A549 (cell line): ENCODE measurements around the gene OTOG. TPM values are rescaled to one million over a fixed set of nuclear protein-coding genes. Genes with fewer than 3 reads are reported as not detected.

ENCODE experiments used
- ATAC-seq, 2 experiments: fragments of 200-7000 bp in 1 of 2; fragments of >200 bp in 1 of 2; cut with Nextera tagmentation in 1 of 2; cut with Tn5 transposase in 1 of 2; 3 replicates each; pipeline versions ENCODE4 v1.8.0 to v1.9.1; 2018 to 2020; ENCODE audit warnings: mild to moderate bottlenecking in 1 of 2, moderate library complexity in 1 of 2
- CTCF ChIA-PET: fragments of 300-600 bp; sonication (Branson Sonifier 250); formaldehyde crosslinking; extraction: SDS; loops from one replicate; lab custom pipeline; 2021; ENCODE audit warnings: antibody characterized with exemption, inconsistent platforms; lab: Yijun Ruan, JAX
- POLR2A ChIA-PET: fragments of 350-600 bp; formaldehyde crosslinking; extraction: SDS; loops from one replicate; lab custom pipeline; 2021; ENCODE audit warnings: antibody characterized with exemption, inconsistent platforms; lab: Yijun Ruan, JAX
- DNase-seq, 2 experiments: peaks; one replicate each; pipeline versions ENCODE4 v3.0.0 to v3.0.0-alpha.2; 2011 to 2016; ENCODE audit warnings: low read depth in 1 of 2, low spot score in 1 of 2
- FAIRE-seq: peaks from 2 replicates; lab custom pipeline; 2011; peaks lifted over from hg19 to GRCh38; lab: Jason Lieb, UNC
- H3K27ac ChIP-seq, 2 experiments: fragments of >200 bp; sonication (Bioruptor Twin); formaldehyde crosslinking; 3 replicates each; pipeline ENCODE4 v1.5.1; 2016 to 2017
- H3K4me1 ChIP-seq: fragments of >200 bp; sonication (Bioruptor Twin); formaldehyde crosslinking; 3 replicates; pipeline ENCODE4 v1.6.1; 2016
- H3K4me2 ChIP-seq: fragments of >200 bp; sonication (Bioruptor Twin); formaldehyde crosslinking; 3 replicates; pipeline ENCODE4 v1.6.1; 2016
- H3K4me3 ChIP-seq: fragments of >200 bp; sonication (Bioruptor Twin); formaldehyde crosslinking; 3 replicates; pipeline ENCODE4 v1.5.1; 2016
- H3K9me3 ChIP-seq: fragments of >200 bp; sonication (Bioruptor Twin); formaldehyde crosslinking; 3 replicates; pipeline ENCODE4 v1.6.1; 2016
- CBX2 ChIP-seq: fragments of 200-600 bp; sonication (generic); IDR thresholded peaks from 2 replicates; pipeline ENCODE4 v1.6.1; 2016; ENCODE audit warnings: low read depth, mild to moderate bottlenecking, borderline replicate concordance
- EHMT2 ChIP-seq: fragments of 200-600 bp; sonication (generic); IDR thresholded peaks from 2 replicates; pipeline ENCODE4 v1.6.1; 2016; ENCODE audit warnings: antibody characterized with exemption, low read depth, mild to moderate bottlenecking, moderate library complexity
- EP300 ChIP-seq, 2 experiments: fragments of >200 bp; sonication (Bioruptor Twin); formaldehyde crosslinking; IDR thresholded peaks; 2 replicates in 1 of 2; 3 replicates in 1 of 2; pipeline ENCODE4 v1.6.1; 2016 to 2017
- FOXS1 ChIP-seq: fragments of 250-450 bp; sonication (Bioruptor Pico); IDR thresholded peaks from 2 replicates; pipeline ENCODE4 v1.5.0; 2020; ENCODE audit warnings: mild to moderate bottlenecking, moderate library complexity
- GATA3 ChIP-seq: IDR thresholded peaks from 2 replicates; pipeline ENCODE4 v1.6.1; 2012; ENCODE audit warnings: borderline replicate concordance
- HOXA7 ChIP-seq: fragments of 250-450 bp; sonication (Bioruptor Pico); IDR thresholded peaks from 2 replicates; pipeline ENCODE4 v1.5.0; 2020; ENCODE audit warnings: mild to moderate bottlenecking, moderate library complexity
- HOXB5 ChIP-seq: fragments of 250-450 bp; sonication (Bioruptor Pico); IDR thresholded peaks from 2 replicates; pipeline ENCODE4 v1.5.0; 2020; ENCODE audit warnings: mild to moderate bottlenecking, moderate library complexity
- JUN ChIP-seq, 2 experiments: fragments of >200 bp; sonication (Bioruptor Twin); formaldehyde crosslinking; IDR thresholded peaks; 2 replicates in 1 of 2; 3 replicates in 1 of 2; pipeline ENCODE4 v1.6.1; 2016 to 2017
- KDM1A ChIP-seq: fragments of 200-600 bp; sonication (generic); IDR thresholded peaks from 2 replicates; pipeline ENCODE4 v1.6.1; 2016; ENCODE audit warnings: low read depth, mild to moderate bottlenecking
- KDM5A ChIP-seq: fragments of 200-600 bp; sonication (generic); IDR thresholded peaks from 2 replicates; pipeline ENCODE4 v1.6.1; 2016; ENCODE audit warnings: antibody characterized with exemption, mild to moderate bottlenecking
- MAFK ChIP-seq: fragments of 450-650 bp; IDR thresholded peaks from 2 replicates; pipeline ENCODE4 v1.6.1; 2014; ENCODE audit not compliant: partially characterized antibody
- MAZ ChIP-seq: fragments of 150-350 bp; IDR thresholded peaks from 2 replicates; pipeline ENCODE4 v1.6.1; 2014; ENCODE audit warnings: antibody characterized with exemption, low read depth, low read length, borderline replicate concordance
- MYC ChIP-seq: IDR thresholded peaks from 2 replicates; pipeline ENCODE4 v1.6.1; 2012; ENCODE audit warnings: mild to moderate bottlenecking, inconsistent platforms, low read length, improper control_type of control experiment, borderline replicate concordance
- NPAS2 ChIP-seq: fragments of 250-450 bp; sonication (Bioruptor Pico); IDR thresholded peaks from 2 replicates; pipeline ENCODE4 v1.8.0; 2022; ENCODE audit warnings: mild to moderate bottlenecking, moderate library complexity, borderline replicate concordance
- NR3C1 ChIP-seq: fragments of >200 bp; sonication (Bioruptor Twin); formaldehyde crosslinking; IDR thresholded peaks from 3 replicates; pipeline ENCODE4 v1.6.1; 2017
- PHF8 ChIP-seq: fragments of 200-600 bp; sonication (generic); IDR thresholded peaks from 2 replicates; pipeline ENCODE4 v1.6.1; 2016; ENCODE audit warnings: low read depth, mild to moderate bottlenecking, antibody characterized with exemption, moderate library complexity, borderline replicate concordance
- POLR2A ChIP-seq: IDR thresholded peaks from 2 replicates; pipeline ENCODE4 v1.6.1; 2012; ENCODE audit warnings: mild to moderate bottlenecking, low read length
- RAD21 ChIP-seq, 2 experiments: fragments of >200 bp in 1 of 2; sonication (Bioruptor Twin) in 1 of 2; formaldehyde crosslinking in 1 of 2; IDR thresholded peaks in 1 of 2; conservative IDR thresholded peaks in 1 of 2; 2 replicates in 1 of 2; 3 replicates in 1 of 2; pipeline ENCODE4 v1.6.1; 2012 to 2018; ENCODE audit warnings: inconsistent platforms in 1 of 2
- RARB ChIP-seq: fragments of 250-450 bp; sonication (Bioruptor Pico); IDR thresholded peaks from 2 replicates; pipeline ENCODE4 v1.8.0; 2021; ENCODE audit warnings: mild to moderate bottlenecking, moderate library complexity
- RCOR1 ChIP-seq: fragments of 150-350 bp; IDR thresholded peaks from 2 replicates; pipeline ENCODE4 v1.6.1; 2014; ENCODE audit warnings: antibody characterized with exemption, low read length, low read depth
- TFCP2L1 ChIP-seq: fragments of 250-450 bp; sonication (Bioruptor Pico); IDR thresholded peaks from 2 replicates; pipeline ENCODE4 v1.5.0; 2021; ENCODE audit warnings: mild to moderate bottlenecking
- TP53 ChIP-seq: fragments of 250-450 bp; sonication (Bioruptor Pico); IDR thresholded peaks from 2 replicates; pipeline ENCODE4 v1.5.0; 2021; ENCODE audit warnings: mild to moderate bottlenecking, moderate library complexity
- ZC3H11A ChIP-seq: fragments of 450-650 bp; IDR thresholded peaks from 2 replicates; pipeline ENCODE4 v1.6.1; 2014; ENCODE audit warnings: antibody characterized with exemption, mild to moderate bottlenecking
- ZFP36 ChIP-seq: fragments of 450-650 bp; IDR thresholded peaks from 2 replicates; pipeline ENCODE4 v1.6.1; 2014; ENCODE audit warnings: borderline replicate concordance; ENCODE audit not compliant: partially characterized antibody
- ZSCAN20 ChIP-seq: fragments of 250-450 bp; sonication (Bioruptor Pico); IDR thresholded peaks from 2 replicates; pipeline ENCODE4 v1.8.0; 2022; ENCODE audit warnings: mild to moderate bottlenecking, moderate library complexity
- WGBS: methylation state at CpG from one replicate; pipeline ENCODE4 v1.1.6; 2017; ENCODE audit errors: missing lambda C conversion rate; 5-methylcytosine and 5-hydroxymethylcytosine counted together
- polyA plus RNA-seq, 4 experiments: library from polyadenylated mRNA; depleted of rRNA in 3 of 4; stranded (reverse); fragments of >200 nt; fragmentation: RNase III in 1 of 4; extraction: RNeasy Plus Mini Kit Qiagen cat#74134 plus additional on column Dnase treatment in 1 of 4; gene quantifications; 2 replicates in 3 of 4; 3 replicates in 1 of 4; pipeline ENCODE4 v1.2.3, GENCODE V29; 2011 to 2017
- TF ChIP-seq, protein P1 (sequence below): fragments of 150-350 bp; IDR thresholded peaks from 2 replicates; pipeline ENCODE4 v1.6.1; 2014; ENCODE audit warnings: low read depth, mild to moderate bottlenecking, low read length
- TF ChIP-seq, protein P2 (sequence below): fragments of 250-450 bp; sonication (Bioruptor Pico); IDR thresholded peaks from 2 replicates; pipeline ENCODE4 v1.5.0; 2020; ENCODE audit warnings: low read depth, mild to moderate bottlenecking, moderate library complexity
- TF ChIP-seq, protein P3 (sequence below): IDR thresholded peaks from 2 replicates; pipeline ENCODE4 v1.6.1; 2012; ENCODE audit warnings: low read depth, borderline replicate concordance
- TF ChIP-seq, protein P4 (sequence below): fragments of 450-650 bp; IDR thresholded peaks from 2 replicates; pipeline ENCODE4 v1.6.1; 2014; ENCODE audit warnings: antibody characterized with exemption

The OTOG gene
- polyA plus RNA-seq, 2 of the 4 experiments (the other 2 are of a cell fraction), result not detected

DNA sequence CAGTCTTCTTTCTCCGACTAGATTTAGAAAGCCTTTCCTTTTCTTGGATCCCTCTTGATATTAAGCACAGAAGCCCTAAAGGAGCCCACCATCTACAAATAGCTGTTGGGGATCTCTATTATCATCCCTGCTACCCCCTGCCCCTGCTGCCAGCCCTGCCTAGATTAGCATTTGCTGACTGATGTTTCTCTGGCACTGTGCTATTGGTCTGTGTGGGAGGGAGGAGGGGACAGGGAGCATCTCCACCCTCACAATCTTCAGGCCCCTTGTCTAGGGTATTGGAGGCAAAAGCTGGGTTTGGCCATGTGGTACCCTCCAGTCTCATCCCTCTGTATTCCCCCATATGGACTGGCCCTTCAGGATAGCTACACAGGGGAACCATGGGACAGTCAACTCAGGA, 9.0 kb upstream of the OTOG start:
- WGBS, result 92% methylated on average over 1 of the region's 1 CpG
- no peak for FAIRE-seq
- Histone ChIP-seq H3K4me1 (peaks cover 18% of the 10 kb centered on the region), H3K4me3 (no peak overlapping the region), H3K9me3 (no peaks in the 10 kb centered on the region), H3K27ac (no peak overlapping the region), H3K4me2 (no peak overlapping the region)
- ChIA-PET POLR2A (no interaction called here), CTCF (interaction anchor here (3.6 kb wide), 1 partner anchor 10 kb away, joined by 21 read pairs; no protein-coding TSS in a partner anchor)
- DNase-seq, result no peak
- TF ChIP-seq JUN (IDR thresholded peaks at IDR 0.05) (no peak), NR3C1 (no peak), KDM5A (no peak), HOXA7 (CRISPR knock-in tag) (no peak), GATA3 (no peak), MYC (no peak), RAD21 (conservative IDR thresholded peaks at IDR 0.05 in 1 of 2, IDR thresholded peaks at IDR 0.05 in 1 of 2) (no peak), RCOR1 (no peak), EHMT2 (no peak), HOXB5 (CRISPR knock-in tag) (no peak), NPAS2 (CRISPR knock-in tag) (no peak), FOXS1 (CRISPR knock-in tag) (no peak), POLR2A (no peak), ZFP36 (no peak), EP300 (IDR thresholded peaks at IDR 0.05) (no peak), CBX2 (no peak), RARB (no peak)
- TF ChIP-seq, protein P1, sequence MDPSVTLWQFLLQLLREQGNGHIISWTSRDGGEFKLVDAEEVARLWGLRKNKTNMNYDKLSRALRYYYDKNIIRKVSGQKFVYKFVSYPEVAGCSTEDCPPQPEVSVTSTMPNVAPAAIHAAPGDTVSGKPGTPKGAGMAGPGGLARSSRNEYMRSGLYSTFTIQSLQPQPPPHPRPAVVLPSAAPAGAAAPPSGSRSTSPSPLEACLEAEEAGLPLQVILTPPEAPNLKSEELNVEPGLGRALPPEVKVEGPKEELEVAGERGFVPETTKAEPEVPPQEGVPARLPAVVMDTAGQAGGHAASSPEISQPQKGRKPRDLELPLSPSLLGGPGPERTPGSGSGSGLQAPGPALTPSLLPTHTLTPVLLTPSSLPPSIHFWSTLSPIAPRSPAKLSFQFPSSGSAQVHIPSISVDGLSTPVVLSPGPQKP, result no peak
- TF ChIP-seq, protein P2, sequence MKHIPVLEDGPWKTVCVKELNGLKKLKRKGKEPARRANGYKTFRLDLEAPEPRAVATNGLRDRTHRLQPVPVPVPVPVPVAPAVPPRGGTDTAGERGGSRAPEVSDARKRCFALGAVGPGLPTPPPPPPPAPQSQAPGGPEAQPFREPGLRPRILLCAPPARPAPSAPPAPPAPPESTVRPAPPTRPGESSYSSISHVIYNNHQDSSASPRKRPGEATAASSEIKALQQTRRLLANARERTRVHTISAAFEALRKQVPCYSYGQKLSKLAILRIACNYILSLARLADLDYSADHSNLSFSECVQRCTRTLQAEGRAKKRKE (CRISPR knock-in tag), result no peak
- TF ChIP-seq, protein P3, sequence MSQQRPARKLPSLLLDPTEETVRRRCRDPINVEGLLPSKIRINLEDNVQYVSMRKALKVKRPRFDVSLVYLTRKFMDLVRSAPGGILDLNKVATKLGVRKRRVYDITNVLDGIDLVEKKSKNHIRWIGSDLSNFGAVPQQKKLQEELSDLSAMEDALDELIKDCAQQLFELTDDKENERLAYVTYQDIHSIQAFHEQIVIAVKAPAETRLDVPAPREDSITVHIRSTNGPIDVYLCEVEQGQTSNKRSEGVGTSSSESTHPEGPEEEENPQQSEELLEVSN, result no peak
- ATAC-seq, result no peak

DNA sequence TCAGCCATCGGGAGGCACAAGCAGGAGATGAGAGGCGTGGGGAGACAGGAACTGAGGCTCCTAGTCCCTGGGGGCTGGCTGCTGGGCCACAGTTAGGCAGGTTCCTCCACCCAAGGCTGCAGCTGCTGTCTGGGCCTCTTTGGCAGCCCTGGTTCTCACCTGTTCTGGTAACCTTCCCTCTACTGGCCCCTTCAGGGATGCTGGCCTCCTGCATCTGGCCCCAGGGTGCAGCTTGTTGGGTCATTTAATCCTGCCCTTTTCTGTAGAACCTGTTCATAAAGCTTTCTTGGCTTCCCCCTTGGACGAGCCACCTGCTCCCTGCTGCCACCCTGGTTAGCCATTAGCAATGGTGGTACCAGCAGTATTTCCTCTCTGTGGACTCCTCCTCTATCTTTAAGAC, 8.3 kb upstream of the OTOG start:
- no peak for ATAC-seq
- WGBS, result 66% methylated on average over 3 of the region's 3 CpGs
- no peak for FAIRE-seq
- ChIA-PET POLR2A (no interaction called here), CTCF (interaction anchor here (0.6 to 3.6 kb wide), 2 partner anchors 11 to 155 kb away, joined by 3 to 21 read pairs; no protein-coding TSS in a partner anchor)
- no peak overlapping the region for H3K4me3 ChIP-seq
- no peak overlapping the region for H3K4me2 ChIP-seq
- TF ChIP-seq ZC3H11A, result no peak
- no peak for TF ChIP-seq RAD21 (conservative IDR thresholded peaks at IDR 0.05 in 1 of 2, IDR thresholded peaks at IDR 0.05 in 1 of 2)
- no peak for TF ChIP-seq MYC
- TF ChIP-seq MAZ, result no peak
- no peak for TF ChIP-seq NR3C1
- no peak for DNase-seq
- H3K4me1 ChIP-seq, result peaks cover 22% of the 10 kb centered on the region
- no peak overlapping the region for H3K27ac ChIP-seq
- no peaks in the 10 kb centered on the region for H3K9me3 ChIP-seq

DNA sequence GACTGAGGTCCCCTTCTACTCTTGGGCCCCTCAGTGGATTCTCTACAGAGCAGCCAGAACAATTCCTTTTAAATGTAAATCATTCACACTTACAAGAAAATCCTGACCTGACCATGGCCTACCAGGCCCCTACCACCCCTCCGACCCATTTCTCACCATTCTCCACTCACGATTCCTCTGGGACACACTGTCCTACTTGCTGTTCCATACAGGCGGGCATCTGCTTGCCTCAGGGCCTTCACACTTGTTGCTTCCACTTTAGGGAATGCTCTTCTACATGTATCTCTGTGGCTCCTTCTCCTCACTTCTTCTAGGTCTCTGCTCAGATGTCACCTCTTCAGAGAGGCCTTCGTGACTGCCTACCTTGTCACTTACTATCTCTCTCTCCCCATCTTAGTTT, 6.3 kb upstream of the OTOG start:
- DNase-seq (no peak), FAIRE-seq (no peak), ATAC-seq (no peak)
- TF ChIP-seq ZC3H11A (no peak), MAZ (no peak), TP53 (CRISPR knock-in tag) (no peak), ZSCAN20 (CRISPR knock-in tag) (no peak), PHF8 (no peak), TFCP2L1 (CRISPR knock-in tag) (no peak), MAFK (no peak), KDM1A (no peak)
- TF ChIP-seq, protein P4, sequence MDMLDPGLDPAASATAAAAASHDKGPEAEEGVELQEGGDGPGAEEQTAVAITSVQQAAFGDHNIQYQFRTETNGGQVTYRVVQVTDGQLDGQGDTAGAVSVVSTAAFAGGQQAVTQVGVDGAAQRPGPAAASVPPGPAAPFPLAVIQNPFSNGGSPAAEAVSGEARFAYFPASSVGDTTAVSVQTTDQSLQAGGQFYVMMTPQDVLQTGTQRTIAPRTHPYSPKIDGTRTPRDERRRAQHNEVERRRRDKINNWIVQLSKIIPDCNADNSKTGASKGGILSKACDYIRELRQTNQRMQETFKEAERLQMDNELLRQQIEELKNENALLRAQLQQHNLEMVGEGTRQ, result no peak
- H3K4me3 ChIP-seq, result no peak overlapping the region
- no peaks in the 10 kb centered on the region for H3K9me3 ChIP-seq
- ChIA-PET POLR2A (no interaction called here), CTCF (interaction anchor here (1.1 to 3.8 kb wide), 5 partner anchors 12 to 174 kb away, joined by 3 to 34 read pairs (median 4); no protein-coding TSS in a partner anchor)
- peaks cover 24% of the 10 kb centered on the region for H3K4me1 ChIP-seq
- WGBS, result 86% methylated on average over 4 of the region's 4 CpGs
- H3K27ac ChIP-seq, result no peak overlapping the region
- H3K4me2 ChIP-seq, result peak overlapping the region; percentile 77; the same call in 1 of the 3 replicates
